ENCODE data around the gene SCFD2.

Gene SCFD2

GRCh38 chr4:52947401-52948056, 418.3 kb downstream of the SCFD2 start:
- H3K27ac Mint-ChIP-seq: peak overlapping the region; percentile 92 to 96 (median 92)
- peak overlapping the region in 2 of 3 experiments; percentile 78 to 81 for H3K4me3 Mint-ChIP-seq
- H3K4me1 Mint-ChIP-seq: peaks cover 88% of the 10 kb centered on the region

GRCh38 chr4:52946855-52947254, 419.0 kb downstream of the SCFD2 start:
- H3K27me3 Mint-ChIP-seq (ENCODE audit: low read depth): no peaks in the 10 kb centered on the region
- H3K9me3 Mint-ChIP-seq: no peaks in the 10 kb centered on the region
- peaks cover 89% of the 10 kb centered on the region for H3K4me1 Mint-ChIP-seq
- H3K27ac Mint-ChIP-seq: peak overlapping the region; percentile 92 to 96 (median 92)
- peak overlapping the region; percentile 20 to 81 (median 78) for H3K4me3 Mint-ChIP-seq
- no peak for TF ChIP-seq CTCF (IDR thresholded peaks at IDR 0.05; ENCODE audit: unreplicated experiment in 3 of 3)
- no peaks in the 10 kb centered on the region for H3K36me3 Mint-ChIP-seq (ENCODE audit: low read depth)

More at GRCh38 chr4:52947401-52948056, 418.3 kb downstream of the SCFD2 start:
- no peaks in the 10 kb centered on the region for H3K9me3 Mint-ChIP-seq
- no peak for TF ChIP-seq CTCF (IDR thresholded peaks at IDR 0.05; ENCODE audit: unreplicated experiment in 3 of 3)
- no peaks in the 10 kb centered on the region for H3K36me3 Mint-ChIP-seq (ENCODE audit: low read depth)
- H3K27me3 Mint-ChIP-seq (ENCODE audit: low read depth): no peaks in the 10 kb centered on the region

- H3K36me3 Mint-ChIP-seq (ENCODE audit: low read depth): no peaks in the 10 kb centered on the region
- H3K27ac Mint-ChIP-seq: peak overlapping the region; percentile 92 to 95 (median 92)
- H3K4me3 Mint-ChIP-seq: peak overlapping the region in 2 of 3 experiments; percentile 81 to 82
- H3K9me3 Mint-ChIP-seq: no peaks in the 10 kb centered on the region
- H3K27me3 Mint-ChIP-seq (ENCODE audit: low read depth): no peaks in the 10 kb centered on the region
- no peak for TF ChIP-seq CTCF (IDR thresholded peaks at IDR 0.05; ENCODE audit: unreplicated experiment in 3 of 3)
- peaks cover 85% of the 10 kb centered on the region for H3K4me1 Mint-ChIP-seq
Measured at GRCh38 chr4:52945982-52946381, 419.9 kb downstream of the SCFD2 start.

- Mint-ChIP-seq H3K27me3 (ENCODE audit: low read depth) (no peaks in the 10 kb centered on the region), H3K9me3 (no peaks in the 10 kb centered on the region), H3K4me3 (peak overlapping the region; percentile 58 to 82 (median 81)), H3K36me3 (ENCODE audit: low read depth) (no peaks in the 10 kb centered on the region), H3K4me1 (peaks cover 88% of the 10 kb centered on the region), H3K27ac (peak overlapping the region; percentile 92 to 95 (median 92))
- no peak for TF ChIP-seq CTCF (IDR thresholded peaks at IDR 0.05; ENCODE audit: unreplicated experiment in 3 of 3)
Measured at GRCh38 chr4:52945326-52945898, 420.4 kb downstream of the SCFD2 start.

GRCh38 chr4:52943677-52944076, 422.2 kb downstream of the SCFD2 start:
- no peak for TF ChIP-seq CTCF (IDR thresholded peaks at IDR 0.05; ENCODE audit: unreplicated experiment in 3 of 3)
- no peaks in the 10 kb centered on the region for H3K36me3 Mint-ChIP-seq (ENCODE audit: low read depth)
- H3K4me1 Mint-ChIP-seq: peaks cover 84% of the 10 kb centered on the region
- H3K27me3 Mint-ChIP-seq (ENCODE audit: low read depth): no peaks in the 10 kb centered on the region
- peak overlapping the region; percentile 73 to 83 (median 79) for H3K27ac Mint-ChIP-seq
- peak overlapping the region in 1 of 3 experiments; percentile 63 for H3K4me3 Mint-ChIP-seq
- no peaks in the 10 kb centered on the region for H3K9me3 Mint-ChIP-seq

Measured in nephron (organoid).